K562 (cell line): ENCODE data around the gene PAF1. TPM values are rescaled to one million over a fixed set of nuclear protein-coding genes. Genes with fewer than 3 reads are reported as not detected.

Experiments used
- ASH1L ChIP-seq: fragments of 450-650 bp; IDR thresholded peaks from 2 replicates; pipeline ENCODE4 v1.6.1; 2018; ENCODE audit warnings: borderline replicate concordance, mild to moderate bottlenecking, low read depth; ENCODE audit not compliant: partially characterized antibody
- BRCA1 ChIP-seq, 2 experiments: fragments of 450-650 bp in 1 of 2; sonication (generic) in 1 of 2; formaldehyde crosslinking in 1 of 2; IDR thresholded peaks; 2 replicates each; pipeline versions ENCODE4 v1.5.0 to v1.6.1; 2017 to 2020; ENCODE audit warnings: mild to moderate bottlenecking in 1 of 2, missing genetic modification reagents in 1 of 2
- BRD9 ChIP-seq: fragments of 450-650 bp; IDR thresholded peaks from 2 replicates; pipeline ENCODE4 v1.6.1; 2018; ENCODE audit warnings: low read depth; ENCODE audit not compliant: partially characterized antibody
- CREB3 ChIP-seq: fragments of 450-650 bp; conservative IDR thresholded peaks from 2 replicates; pipeline ENCODE4 v1.6.1; 2016; ENCODE audit warnings: missing genetic modification characterization, low read depth, mild to moderate bottlenecking, missing compliant biosample characterization, moderate library complexity
- CXXC5 ChIP-seq: fragments of 250-450 bp; sonication (Bioruptor Pico); IDR thresholded peaks from 2 replicates; pipeline ENCODE4 v1.8.0; 2022; ENCODE audit warnings: inconsistent platforms, mild to moderate bottlenecking, moderate library complexity
- FIP1L1 ChIP-seq: fragments of 200-400 bp; formaldehyde crosslinking; IDR thresholded peaks from 2 replicates; pipeline ENCODE4 v1.6.1; 2018; ENCODE audit warnings: mild to moderate bottlenecking, low read depth, low read length; ENCODE audit not compliant: poor library complexity, severe bottlenecking
- GATAD2B ChIP-seq: fragments of 450-650 bp; IDR thresholded peaks from 2 replicates; pipeline ENCODE4 v1.6.1; 2017; ENCODE audit warnings: mild to moderate bottlenecking, borderline replicate concordance
- HOXB6 ChIP-seq: fragments of 250-450 bp; sonication (Bioruptor Pico); IDR thresholded peaks from 2 replicates; pipeline ENCODE4 v1.5.1; 2022; ENCODE audit warnings: mild to moderate bottlenecking, borderline replicate concordance
- KHSRP ChIP-seq: fragments of 450-650 bp; IDR thresholded peaks from 2 replicates; pipeline ENCODE4 v1.6.1; 2017
- MEIS2 ChIP-seq: fragments of 450-650 bp; IDR thresholded peaks from 2 replicates; pipeline ENCODE4 v1.6.1; 2014; ENCODE audit warnings: mild to moderate bottlenecking; ENCODE audit not compliant: partially characterized antibody
- MLX ChIP-seq, 2 experiments: fragments of 450-650 bp in 1 of 2; sonication (generic) in 1 of 2; formaldehyde crosslinking; conservative IDR thresholded peaks; 2 replicates each; pipeline versions ENCODE4 v1.4.0 to v1.8.1; 2020 to 2022; ENCODE audit warnings: mild to moderate bottlenecking in 1 of 2, missing genetic modification reagents in 1 of 2
- NFE2 ChIP-seq: IDR thresholded peaks from 2 replicates; pipeline ENCODE4 v1.6.1; 2014; ENCODE audit warnings: antibody characterized with exemption, low read depth
- NR3C1 ChIP-seq: sonication (generic); formaldehyde crosslinking; IDR thresholded peaks from 2 replicates; pipeline ENCODE4 v1.8.1; 2022; ENCODE audit warnings: missing genetic modification reagents
- POLR2A ChIP-seq: fragments of 450-650 bp; conservative IDR thresholded peaks from 2 replicates; pipeline ENCODE4 v1.6.1; 2016
- RNF219 ChIP-seq: fragments of 250-450 bp; sonication (Bioruptor Pico); IDR thresholded peaks from 2 replicates; pipeline ENCODE4 v1.5.0; 2022; ENCODE audit warnings: mild to moderate bottlenecking
- SAP30 ChIP-seq: fragments of 200-600 bp; sonication (generic); IDR thresholded peaks from 2 replicates; pipeline ENCODE4 v1.6.1; 2012; ENCODE audit warnings: borderline replicate concordance, low read depth, mild to moderate bottlenecking, moderate library complexity, low read length, control low read depth, inconsistent platforms; ENCODE audit not compliant: insufficient read depth, poor library complexity, severe bottlenecking
- SMARCE1 ChIP-seq: fragments of 450-650 bp; IDR thresholded peaks from 2 replicates; pipeline ENCODE4 v1.7.1; 2016; ENCODE audit warnings: mild to moderate bottlenecking
- SP1 ChIP-seq: sonication (generic); formaldehyde crosslinking; IDR thresholded peaks from 2 replicates; pipeline ENCODE4 v1.8.1; 2022; ENCODE audit warnings: mild to moderate bottlenecking, missing genetic modification reagents
- SREBF1 ChIP-seq: fragments of 150-350 bp; IDR thresholded peaks from 2 replicates; pipeline ENCODE4 v1.6.1; 2014; ENCODE audit warnings: antibody characterized with exemption, low read depth, low read length, borderline replicate concordance
- TEAD1 ChIP-seq, 2 experiments: fragments of 450-650 bp in 1 of 2; sonication (generic) in 1 of 2; formaldehyde crosslinking; IDR thresholded peaks; 2 replicates each; pipeline versions ENCODE4 v1.4.0 to v1.8.0; 2020 to 2022; ENCODE audit warnings: mild to moderate bottlenecking in 2 of 2, missing genetic modification reagents in 1 of 2
- TFAM ChIP-seq: fragments of 250-450 bp; sonication (Bioruptor Pico); conservative IDR thresholded peaks from 2 replicates; pipeline ENCODE4 v1.5.0; 2021; ENCODE audit warnings: mild to moderate bottlenecking, moderate library complexity
- ZFX ChIP-seq: sonication (generic); formaldehyde crosslinking; IDR thresholded peaks from 2 replicates; pipeline ENCODE4 v1.8.0; 2022; ENCODE audit warnings: mild to moderate bottlenecking, missing genetic modification reagents, moderate library complexity
- ZKSCAN8 ChIP-seq: fragments of 200-800 bp; sonication (Bioruptor generic); IDR thresholded peaks from 2 replicates; pipeline ENCODE4 v1.6.1; 2016; ENCODE audit warnings: missing genetic modification characterization, missing compliant biosample characterization
- ZNF184 ChIP-seq: sonication (generic); formaldehyde crosslinking; IDR thresholded peaks from 2 replicates; pipeline ENCODE4 v1.5.0; 2020; ENCODE audit warnings: missing genetic modification reagents
- ZNF444 ChIP-seq: fragments of 250-450 bp; sonication (Bioruptor Pico); IDR thresholded peaks from 2 replicates; pipeline ENCODE4 v1.4.0; 2020; ENCODE audit warnings: mild to moderate bottlenecking, moderate library complexity
- polyA plus RNA-seq, 8 experiments: library from polyadenylated mRNA; depleted of rRNA in 4 of 8; stranded (reverse) in 5 of 8; unstranded in 3 of 8; fragments of >200 nt; fragmentation: Nextera tagmentation in 2 of 8; fragmentation: Illumina TruSeq in 1 of 8; extraction: Ambion mirVana in 2 of 8; extraction: Trizol in 1 of 8; gene quantifications; 2 replicates each; pipeline versions ENCODE4 v1.2.1 to v1.2.3, GENCODE V29; 2011 to 2014; ENCODE audit warnings: inconsistent platforms in 1 of 8, missing spikeins in 1 of 8
- total RNA-seq, 7 experiments: library from RNA; depleted of rRNA in 6 of 7; stranded (reverse); fragments of >200 nt in 6 of 7; fragmentation: Illumina TruSeq in 2 of 7; extraction: Trizol in 2 of 7; gene quantifications; 2 replicates each; pipeline versions ENCODE4 v1.2.1 to v1.2.3, GENCODE V29; 2011 to 2021; ENCODE audit warnings: low replicate concordance in 1 of 7

The PAF1 gene
- total and polyA plus RNA-seq, 9 of the 15 experiments (the other 6 are each of a cell fraction or from before 2014, with no cell fraction given) = 1.5 to 45.0 (median 33.8) TPM

- no peak for TF ChIP-seq RNF219
- peak; percentile 27 for TF ChIP-seq MEIS2
- peak in 1 of 2 experiments; percentile 24; a peak in 1 of 4 replicates for TF ChIP-seq TEAD1 (CRISPR knock-in tag; IDR thresholded peaks at IDR 0.05)
- TF ChIP-seq MLX (CRISPR knock-in tag; conservative IDR thresholded peaks at IDR 0.05) = 0 out of 4 replicates have a peak, but pooled peaks of 1 of the 2 experiments have one; percentile 51
- TF ChIP-seq BRCA1 (IDR thresholded peaks at IDR 0.05) = no peak
- TF ChIP-seq BRCA1 (CRISPR knock-in tag; IDR thresholded peaks at IDR 0.05) = no peak
- TF ChIP-seq SP1 = peak; percentile 73; the same call in 1 of the 2 replicates
- TF ChIP-seq ASH1L = no peak
- no peak for TF ChIP-seq SMARCE1
- no peak for TF ChIP-seq KHSRP
- TF ChIP-seq HOXB6 (CRISPR knock-in tag) = no peak
- TF ChIP-seq CXXC5 (CRISPR knock-in tag) = peak; percentile 97
- peak; percentile 52 for TF ChIP-seq NFE2
- peak; percentile 45 for TF ChIP-seq FIP1L1
- no peak for TF ChIP-seq SREBF1
- TF ChIP-seq ZFX (CRISPR knock-in tag) = peak; percentile 96
- TF ChIP-seq TFAM (CRISPR knock-in tag) = no peak
- peak; percentile 57; the same call in 1 of the 2 replicates for TF ChIP-seq POLR2A
- no peak for TF ChIP-seq SAP30
- TF ChIP-seq NR3C1 (CRISPR knock-in tag) = 0 out of 2 replicates have a peak, but pooled peaks have one; percentile 16
- TF ChIP-seq GATAD2B = peak; percentile 94
- peak; percentile 46 for TF ChIP-seq BRD9
- TF ChIP-seq ZKSCAN8 (CRISPR knock-in tag) = 0 out of 2 replicates have a peak, but pooled peaks have one; percentile 4
- no peak for TF ChIP-seq CREB3 (tag)
- no peak for TF ChIP-seq ZNF184 (CRISPR knock-in tag)
- no peak for TF ChIP-seq ZNF444 (CRISPR knock-in tag)
These were observed 11.7 kb upstream of the PAF1 start (continued) for GRCh38 chr19:39402346-39403300.
